NCI-H1930 (cell line): ENCODE results near the gene ACSF3.

Experiments
- DNase-seq, 2 experiments: peaks; one replicate each; lab custom pipeline; 2025; lab: John Stamatoyannopoulos, UW

Gene ACSF3

GRCh38 chr16:89095491-89095951, 1.9 kb downstream of the ACSF3 start:
- DNase-seq: no peak

GRCh38 chr16:89096042-89096717, 2.5 kb downstream of the ACSF3 start:
- DNase-seq: no peak

GRCh38 chr16:89096768-89097391, 3.2 kb downstream of the ACSF3 start:
- no peak for DNase-seq

GRCh38 chr16:89097392-89097772, 3.7 kb downstream of the ACSF3 start:
- DNase-seq: no peak

- no peak for DNase-seq
These were observed 5.2 kb downstream of the ACSF3 start for GRCh38 chr16:89098767-89099430.

GRCh38 chr16:89099905-89100304, 6.3 kb downstream of the ACSF3 start:
- DNase-seq: no peak

- no peak for DNase-seq
These were observed 7.1 kb downstream of the ACSF3 start for GRCh38 chr16:89100601-89101302.

GRCh38 chr16:89101303-89102040, 7.8 kb downstream of the ACSF3 start:
- no peak for DNase-seq

GRCh38 chr16:89102041-89102471, 8.4 kb downstream of the ACSF3 start:
- DNase-seq: no peak

- DNase-seq: no peak
These were observed 8.9 kb downstream of the ACSF3 start for GRCh38 chr16:89102481-89103073.

GRCh38 chr16:89103156-89103555, 9.5 kb downstream of the ACSF3 start:
- no peak for DNase-seq

GRCh38 chr16:89103781-89104180, 10.1 kb downstream of the ACSF3 start:
- DNase-seq: no peak

- no peak for DNase-seq
These were observed 10.7 kb downstream of the ACSF3 start for GRCh38 chr16:89104303-89104702.

GRCh38 chr16:89104930-89105571, 11.4 kb downstream of the ACSF3 start:
- DNase-seq: no peak

- no peak for DNase-seq
These were observed 12.0 kb downstream of the ACSF3 start for GRCh38 chr16:89105599-89106151.

GRCh38 chr16:89106533-89107202, 13.0 kb downstream of the ACSF3 start:
- no peak for DNase-seq

- no peak for DNase-seq
These were observed 13.5 kb downstream of the ACSF3 start for GRCh38 chr16:89107203-89107582.

GRCh38 chr16:89108416-89108815, 14.8 kb downstream of the ACSF3 start:
- no peak for DNase-seq

- DNase-seq: no peak
These were observed 17.0 kb downstream of the ACSF3 start for GRCh38 chr16:89110641-89111040.

GRCh38 chr16:89111263-89111662, 17.6 kb downstream of the ACSF3 start:
- no peak for DNase-seq
